Glutamatergic neuron (in vitro differentiated cells): ENCODE measurements around the gene GALNT11. TPM values are rescaled to one million over a fixed set of nuclear protein-coding genes. Genes with fewer than 3 reads are reported as not detected.
"Not testable (repeated sequence)": the region's sequence is repeated elsewhere in the genome, so short reads cannot be mapped to it uniquely, and the experiment has no call there.

ENCODE experiments used
- DNase-seq: peaks from one replicate; pipeline ENCODE4 v3.0.0; 2022
- H3K27ac Mint-ChIP-seq: one replicate; pipeline ENCODE4 v1.8.0; 2020; ENCODE audit warnings: mild to moderate bottlenecking, mixed read lengths, inconsistent platforms; ENCODE audit not compliant: unreplicated experiment
- H3K27me3 Mint-ChIP-seq: one replicate; pipeline ENCODE4 v1.8.0; 2020; ENCODE audit warnings: mild to moderate bottlenecking, moderate library complexity, mixed read lengths, inconsistent platforms; ENCODE audit not compliant: unreplicated experiment
- H3K36me3 Mint-ChIP-seq: one replicate; pipeline ENCODE4 v1.8.0; 2020; ENCODE audit warnings: mild to moderate bottlenecking, mixed read lengths, inconsistent platforms; ENCODE audit not compliant: unreplicated experiment
- H3K4me1 Mint-ChIP-seq: one replicate; pipeline ENCODE4 v1.8.0; 2020; ENCODE audit warnings: mild to moderate bottlenecking, low read depth, mixed read lengths, inconsistent platforms; ENCODE audit not compliant: unreplicated experiment
- H3K4me3 Mint-ChIP-seq: one replicate; pipeline ENCODE4 v1.8.0; 2020; ENCODE audit warnings: mild to moderate bottlenecking, mixed read lengths, inconsistent platforms; ENCODE audit not compliant: unreplicated experiment
- H3K9me3 Mint-ChIP-seq: one replicate; pipeline ENCODE4 v1.8.0; 2020; ENCODE audit warnings: mild to moderate bottlenecking, moderate library complexity, mixed read lengths, inconsistent platforms; ENCODE audit not compliant: unreplicated experiment
- CTCF ChIP-seq: fragments of 200-600 bp; sonication (generic); IDR thresholded peaks from one replicate; pipeline ENCODE4 v1.5.0; 2021; ENCODE audit not compliant: partially characterized antibody, unreplicated experiment
- total RNA-seq: library from RNA; stranded (reverse); fragmentation: NEBNext Ultra II Directional; extraction: Animal tissue kit (Norgen Biotek cat#: 25700); gene quantifications from one replicate; pipeline ENCODE4 v1.2.1, GENCODE V29; 2021; ENCODE audit not compliant: unreplicated experiment

GALNT11 gene
- total RNA-seq, 1 donor from 2014 or later: 32.7 TPM

GRCh38 chr7:152014722-152015121, 10.8 kb upstream of the GALNT11 start:
- peaks cover 2% of the 10 kb centered on the region for H3K9me3 Mint-ChIP-seq
- no peak overlapping the region for H3K27ac Mint-ChIP-seq
- no peaks in the 10 kb centered on the region for H3K27me3 Mint-ChIP-seq
- H3K4me3 Mint-ChIP-seq: no peak overlapping the region
- TF ChIP-seq CTCF: no peak
- peaks cover 5% of the 10 kb centered on the region for H3K36me3 Mint-ChIP-seq
- peaks cover 2% of the 10 kb centered on the region for H3K4me1 Mint-ChIP-seq
- no peak for DNase-seq

GRCh38 chr7:152015600-152015999, 9.9 kb upstream of the GALNT11 start:
- no peak overlapping the region for H3K27ac Mint-ChIP-seq
- H3K9me3 Mint-ChIP-seq: peaks cover 7% of the 10 kb centered on the region
- no peak for DNase-seq
- H3K4me1 Mint-ChIP-seq: peaks cover 7% of the 10 kb centered on the region
- TF ChIP-seq CTCF: no peak
- peaks cover 4% of the 10 kb centered on the region for H3K27me3 Mint-ChIP-seq
- H3K36me3 Mint-ChIP-seq: peaks cover 5% of the 10 kb centered on the region
- H3K4me3 Mint-ChIP-seq: no peak overlapping the region

GRCh38 chr7:152016947-152017346, 8.5 kb upstream of the GALNT11 start:
- Mint-ChIP-seq H3K36me3 (peaks cover 5% of the 10 kb centered on the region), H3K4me3 (no peak overlapping the region), H3K27me3 (peaks cover 4% of the 10 kb centered on the region), H3K4me1 (peaks cover 10% of the 10 kb centered on the region), H3K9me3 (peaks cover 8% of the 10 kb centered on the region), H3K27ac (no peak overlapping the region)
- no peak for TF ChIP-seq CTCF
- DNase-seq: no peak

GRCh38 chr7:152017683-152018082, 7.8 kb upstream of the GALNT11 start:
- H3K4me3 Mint-ChIP-seq, DNase-seq, H3K27ac Mint-ChIP-seq, H3K9me3 Mint-ChIP-seq, H3K27me3 Mint-ChIP-seq, H3K36me3 Mint-ChIP-seq, H3K4me1 Mint-ChIP-seq: not testable (repeated sequence)

- H3K36me3 Mint-ChIP-seq, H3K4me1 Mint-ChIP-seq, DNase-seq, H3K27me3 Mint-ChIP-seq, H3K4me3 Mint-ChIP-seq, H3K27ac Mint-ChIP-seq: not testable (repeated sequence)
- H3K9me3 Mint-ChIP-seq: peaks cover 11% of the 10 kb centered on the region
These were observed 3.7 kb upstream of the GALNT11 start for GRCh38 chr7:152021740-152022139.

- Mint-ChIP-seq H3K4me3 (peak overlapping the region; percentile 87), H3K27me3 (peaks cover 8% of the 10 kb centered on the region), H3K27ac (peak overlapping the region; percentile 55), H3K4me1 (peaks cover 5% of the 10 kb centered on the region), H3K36me3 (peaks cover 13% of the 10 kb centered on the region), H3K9me3 (peaks cover 6% of the 10 kb centered on the region)
- DNase-seq: no peak
- TF ChIP-seq CTCF: peak; percentile 15
These were observed 740 bp downstream of the GALNT11 start for GRCh38 chr7:152025937-152026890.

GRCh38 chr7:152027491-152028365, 2.3 kb downstream of the GALNT11 start:
- peak overlapping the region; percentile 30 for H3K4me3 Mint-ChIP-seq
- H3K27me3 Mint-ChIP-seq: not testable (repeated sequence)
- H3K36me3 Mint-ChIP-seq: peaks cover 13% of the 10 kb centered on the region

More at GRCh38 chr7:152027491-152028365, 2.3 kb downstream of the GALNT11 start:
- not testable (repeated sequence) for DNase-seq, H3K27ac Mint-ChIP-seq, H3K4me1 Mint-ChIP-seq, H3K9me3 Mint-ChIP-seq
